Prostate gland (tissue), 2 donors: ENCODE results near the gene UBIAD1.

Source experiments
- CTCF ChIP-seq, 4 experiments: fragments of 200-600 bp in 2 of 4; fragments of 450-650 bp in 2 of 4; sonication (generic) in 2 of 4; IDR thresholded peaks; 1 replicate in 3 of 4; 2 replicates in 1 of 4; pipeline ENCODE4 v1.5.1; 2016 to 2019; ENCODE audit warnings: antibody characterized with exemption in 4 of 4, mild to moderate bottlenecking in 2 of 4, moderate library complexity in 2 of 4
- POLR2A ChIP-seq: fragments of 450-650 bp; IDR thresholded peaks from one replicate; pipeline ENCODE4 v1.6.1; 2016; ENCODE audit warnings: antibody characterized with exemption, mild to moderate bottlenecking
- POLR2AphosphoS5 ChIP-seq: sonication (generic); formaldehyde crosslinking; IDR thresholded peaks from one replicate; pipeline ENCODE4 v1.6.1; 2017; ENCODE audit warnings: antibody characterized with exemption

DNA sequence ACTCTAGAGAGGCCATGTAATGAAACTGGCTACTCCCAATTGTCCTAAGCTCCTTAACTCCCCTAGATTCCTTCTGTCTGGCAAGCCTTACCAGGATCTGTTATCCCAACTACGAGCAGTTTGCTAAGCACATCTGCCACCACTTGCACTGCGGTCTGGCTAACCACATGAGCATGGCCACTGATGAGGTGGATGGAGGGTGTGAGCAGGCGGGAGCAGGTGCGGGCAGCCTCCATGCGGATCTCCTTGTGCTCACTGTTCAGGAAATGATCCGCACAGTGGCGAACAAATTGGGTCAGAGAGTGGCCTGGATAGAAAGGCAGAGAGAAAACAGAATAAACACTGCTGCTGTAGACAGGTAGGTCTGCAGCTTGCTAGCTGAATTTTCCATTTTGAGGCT, 34.7 kb upstream of the UBIAD1 start:
- TF ChIP-seq POLR2AphosphoS5 (no peak), POLR2A (no peak), CTCF (IDR thresholded peaks at IDR 0.05) (no peak)
